ENCODE data around the gene OR6C3. TPM values are rescaled to one million over a fixed set of nuclear protein-coding genes. Genes with fewer than 3 reads are reported as not detected.
"Not testable (repeated sequence)": the region's sequence is repeated elsewhere in the genome, so short reads cannot be mapped to it uniquely, and the experiment has no call there.

The OR6C3 gene
- polyA plus RNA-seq, result not detected
- long read RNA-seq, donor 1, result 0 reads
- long read RNA-seq, donor 2, result 0 reads
- long read RNA-seq, donor 3, result 0 reads
- long read RNA-seq, donor 4, result 0 reads
- long read RNA-seq, donor 5, result 0 reads
- long read RNA-seq, donor 6, result 0 reads
- long read RNA-seq, donor 7, result 0 reads
- long read RNA-seq, donor 8, result 0 reads
- long read RNA-seq, donor 9, result 0 reads
- long read RNA-seq, donor 10, result 0 reads

DNA sequence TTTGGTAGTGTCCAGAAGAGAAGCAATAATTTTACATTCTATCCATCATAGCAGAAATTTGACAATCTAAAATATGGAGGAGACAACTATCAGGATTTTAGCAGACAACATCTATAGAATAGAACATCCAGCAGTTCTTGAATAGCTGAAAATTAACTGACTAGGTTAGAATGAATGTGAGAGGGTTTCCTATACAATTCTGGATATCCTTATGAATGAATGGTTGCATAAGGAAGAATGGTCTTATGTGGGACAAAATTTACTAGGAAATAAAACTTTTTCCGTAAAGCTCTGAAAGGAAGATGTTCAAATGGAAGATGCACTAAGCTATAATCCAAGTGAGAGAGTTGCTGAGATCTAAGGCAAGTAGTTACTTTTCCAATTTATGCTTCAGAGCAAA lies at the start of gene OR6C3:
TSS of gene OR6C3 (plus strand) at position 301 of the 400 bp plus-strand sequence. CDS start 955 bp downstream, outside the sequence.
- H3K4me1 ChIP-seq (ENCODE audit: control insufficient read depth in 3 of 3, insufficient read depth in 2 of 3, low read depth in 1 of 3, low read length in 2 of 3), result no peaks in the 10 kb centered on the region

DNA sequence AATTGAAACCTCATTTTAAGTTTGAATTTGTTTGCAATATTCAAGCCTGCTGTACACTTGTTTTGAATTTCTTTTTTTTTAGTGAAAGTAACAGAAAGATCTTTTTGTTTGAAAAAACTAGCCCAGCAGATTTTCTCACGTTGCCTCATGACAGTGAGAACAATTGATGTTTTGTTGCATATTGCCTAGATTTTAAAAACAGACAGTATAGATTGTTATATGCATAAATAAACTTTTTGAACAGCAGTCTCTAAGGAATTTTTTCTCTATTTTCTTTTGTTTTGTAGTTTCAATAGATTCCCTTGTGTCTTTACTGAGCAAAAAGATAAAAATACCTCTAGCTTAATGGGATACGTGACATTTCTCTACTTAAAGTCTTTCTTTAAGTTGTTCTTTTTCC lies 49.6 kb upstream of the OR6C3 start:
- peaks cover 0 to 4% of the 10 kb centered on the region in 2 donors for H3K9me3 ChIP-seq (ENCODE audit: control insufficient read depth in 2 of 2, insufficient read depth in 1 of 2, low read depth in 1 of 2, low read length in 1 of 2)
- no peak overlapping the region for H3K4me3 ChIP-seq (ENCODE audit: low read depth in 1 of 3, low read length in 3 of 3)
- DNase-seq (no peak), FAIRE-seq (no peak)
- no peaks in the 10 kb centered on the region for H3K4me1 ChIP-seq (ENCODE audit: control insufficient read depth in 3 of 3, insufficient read depth in 2 of 3, low read depth in 1 of 3, low read length in 2 of 3)
- H3K27me3 ChIP-seq (ENCODE audit: control insufficient read depth in 3 of 3, insufficient read depth in 3 of 3, low read length in 3 of 3), result no peaks in the 10 kb centered on the region
- H3K27ac ChIP-seq (ENCODE audit: low read depth in 1 of 3, low read length in 2 of 3), result no peak overlapping the region
- WGBS, 3 donors, result 49 to 60% (median 54%) methylated on average over 2 of the region's 2 CpGs
- no peaks in the 10 kb centered on the region for H3K36me3 ChIP-seq (ENCODE audit: control insufficient read depth in 3 of 3, insufficient read depth in 2 of 3, low read depth in 1 of 3, low read length in 3 of 3)

More for the DNA sequence above, at the start of gene OR6C3:
- DNase-seq, result no peak
- WGBS, 3 donors, result 89 to 97% (median 92%) methylated on average over 1 of the region's 1 CpG
- no peak for FAIRE-seq
- Histone ChIP-seq H3K9me3 (ENCODE audit: control insufficient read depth in 2 of 2, insufficient read depth in 1 of 2, low read depth in 1 of 2, low read length in 1 of 2) (no peaks in the 10 kb centered on the region), H3K27ac (ENCODE audit: low read depth in 1 of 3, low read length in 2 of 3) (no peak within 1 kb of the TSS), H3K27me3 (ENCODE audit: control insufficient read depth in 3 of 3, insufficient read depth in 3 of 3, low read length in 3 of 3) (no peaks in the 10 kb centered on the region), H3K4me3 (ENCODE audit: low read depth in 1 of 3, low read length in 3 of 3) (no peak within 1 kb of the TSS), H3K36me3 (ENCODE audit: control insufficient read depth in 3 of 3, insufficient read depth in 2 of 3, low read depth in 1 of 3, low read length in 3 of 3) (no peaks in the 10 kb centered on the region)

DNA sequence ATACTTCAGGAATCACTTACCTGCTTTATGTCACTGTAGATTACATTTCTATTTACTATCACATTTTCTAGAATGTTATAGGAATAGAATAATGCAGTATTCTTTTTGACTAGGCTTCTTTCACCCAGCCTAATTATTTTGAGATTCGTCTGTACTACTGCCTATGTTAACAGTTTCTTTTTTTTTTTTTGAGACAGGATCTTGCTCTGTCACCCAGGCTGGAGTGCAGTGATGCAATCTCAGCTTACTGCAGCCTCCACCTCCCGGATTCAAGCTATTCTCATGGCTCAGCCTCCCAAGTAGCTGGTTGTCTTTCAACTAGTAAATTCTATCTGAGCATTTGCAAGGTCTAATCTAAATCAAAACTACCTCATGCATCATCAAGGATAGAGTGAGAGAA lies 40.5 kb upstream of the OR6C3 start:
- Histone ChIP-seq H3K27me3 (ENCODE audit: control insufficient read depth in 3 of 3, insufficient read depth in 3 of 3, low read length in 3 of 3) (no peaks in the 10 kb centered on the region), H3K27ac (ENCODE audit: low read depth in 1 of 3, low read length in 2 of 3) (no peak overlapping the region), H3K4me3 (ENCODE audit: low read depth in 1 of 3, low read length in 3 of 3) (no peak overlapping the region), H3K4me1 (ENCODE audit: control insufficient read depth in 3 of 3, insufficient read depth in 2 of 3, low read depth in 1 of 3, low read length in 2 of 3) (no peaks in the 10 kb centered on the region), H3K36me3 (ENCODE audit: control insufficient read depth in 3 of 3, insufficient read depth in 2 of 3, low read depth in 1 of 3, low read length in 3 of 3) (no peaks in the 10 kb centered on the region), H3K9me3 (ENCODE audit: control insufficient read depth in 2 of 2, insufficient read depth in 1 of 2, low read depth in 1 of 2, low read length in 1 of 2) (no peaks in the 10 kb centered on the region)
- 40 to 52% (median 43%) methylated on average over 2 of the region's 2 CpGs for WGBS, 3 donors
- FAIRE-seq (no peak), DNase-seq (no peak)

DNA sequence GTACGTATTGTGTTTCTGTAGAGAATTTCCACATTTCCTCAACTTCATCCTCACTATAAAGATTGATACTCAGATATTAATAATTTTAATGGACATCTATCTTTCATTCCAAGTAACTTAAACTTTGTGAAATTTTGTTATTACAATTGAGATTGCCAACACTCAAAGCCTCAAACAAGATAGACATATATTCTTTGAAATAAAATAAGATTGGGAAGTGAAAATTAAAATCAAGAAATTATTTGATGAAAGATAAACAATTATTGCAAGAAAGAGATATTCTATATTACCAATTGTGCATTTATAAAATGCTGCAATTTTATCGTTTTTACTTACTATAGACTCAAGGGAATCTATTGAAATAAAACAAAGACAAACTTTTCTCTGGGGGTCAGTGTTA lies 34.1 kb upstream of the OR6C3 start, which contains the start of gene OR6C6:
TSS of gene OR6C6 (minus strand) at position 101 of the 400 bp plus-strand sequence. CDS start 1,337 bp downstream, outside the sequence.
- Histone ChIP-seq H3K27ac (ENCODE audit: low read depth in 1 of 3, low read length in 2 of 3) (no peak within 1 kb of the TSS), H3K4me1 (ENCODE audit: control insufficient read depth in 3 of 3, insufficient read depth in 2 of 3, low read depth in 1 of 3, low read length in 2 of 3) (no peaks in the 10 kb centered on the region), H3K27me3 (ENCODE audit: control insufficient read depth in 3 of 3, insufficient read depth in 3 of 3, low read length in 3 of 3) (no peaks in the 10 kb centered on the region), H3K9me3 (ENCODE audit: control insufficient read depth in 2 of 2, insufficient read depth in 1 of 2, low read depth in 1 of 2, low read length in 1 of 2) (no peaks in the 10 kb centered on the region), H3K36me3 (ENCODE audit: control insufficient read depth in 3 of 3, insufficient read depth in 2 of 3, low read depth in 1 of 3, low read length in 3 of 3) (no peaks in the 10 kb centered on the region), H3K4me3 (ENCODE audit: low read depth in 1 of 3, low read length in 3 of 3) (no peak within 1 kb of the TSS)
- 48 to 72% (median 62%) methylated on average over 2 of the region's 2 CpGs for WGBS, 3 donors
- FAIRE-seq, result no peak
- DNase-seq, result no peak

DNA sequence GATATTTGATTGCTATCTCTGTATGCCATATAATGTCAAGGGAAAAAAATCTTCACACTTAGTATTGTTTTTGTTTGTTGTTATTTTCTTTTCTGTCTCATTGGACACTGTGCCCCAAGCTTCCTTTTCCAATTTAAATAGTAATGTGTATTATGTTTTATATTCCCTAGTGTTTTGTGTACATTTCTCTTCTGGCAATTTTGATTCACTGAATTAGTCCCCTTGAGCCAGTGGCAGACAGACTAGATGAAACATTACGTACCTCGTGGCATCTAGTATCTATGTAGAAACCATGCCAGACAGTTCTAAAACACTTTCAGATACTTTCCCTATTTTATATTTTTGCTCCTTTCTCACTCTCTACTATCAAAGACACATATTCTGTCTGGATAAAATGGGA lies 16.5 kb upstream of the OR6C3 start, which contains the start of gene OR6C1:
TSS of gene OR6C1 (plus strand) at position 301 of the 400 bp plus-strand sequence. CDS start 6,257 bp downstream, outside the sequence.
- Histone ChIP-seq H3K9me3 (ENCODE audit: control insufficient read depth in 2 of 2, insufficient read depth in 1 of 2, low read depth in 1 of 2, low read length in 1 of 2) (no peaks in the 10 kb centered on the region), H3K4me1 (ENCODE audit: control insufficient read depth in 3 of 3, insufficient read depth in 2 of 3, low read depth in 1 of 3, low read length in 2 of 3) (no peaks in the 10 kb centered on the region), H3K27ac (ENCODE audit: low read depth in 1 of 3, low read length in 2 of 3) (no peak within 1 kb of the TSS), H3K4me3 (ENCODE audit: low read depth in 1 of 3, low read length in 3 of 3) (no peak within 1 kb of the TSS), H3K27me3 (ENCODE audit: control insufficient read depth in 3 of 3, insufficient read depth in 3 of 3, low read length in 3 of 3) (no peaks in the 10 kb centered on the region), H3K36me3 (ENCODE audit: control insufficient read depth in 3 of 3, insufficient read depth in 2 of 3, low read depth in 1 of 3, low read length in 3 of 3) (no peaks in the 10 kb centered on the region)
- no peak for DNase-seq
- 83 to 87% (median 86%) methylated on average over 2 of the region's 2 CpGs for WGBS, 3 donors
- no peak for FAIRE-seq

DNA sequence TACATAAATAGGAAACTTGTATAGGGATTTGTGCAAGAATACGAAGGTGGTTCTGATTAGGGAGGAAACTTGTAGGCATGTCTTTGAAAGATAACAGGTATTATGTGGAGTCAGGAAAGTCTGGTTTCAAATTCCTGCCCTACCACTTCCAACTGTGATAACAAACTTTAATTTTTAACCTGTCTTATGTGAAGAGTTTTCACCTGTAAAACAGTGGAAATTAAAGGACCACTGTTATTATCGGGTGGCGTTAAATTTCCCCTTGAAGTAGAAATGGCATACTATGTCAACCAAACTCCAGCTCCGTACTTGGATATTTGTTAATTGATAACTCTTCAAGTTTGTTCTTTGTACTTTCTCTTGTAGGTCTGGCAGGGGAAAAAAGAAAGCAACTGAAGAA lies 10.3 kb upstream of the OR6C3 start:
- H3K36me3 ChIP-seq (ENCODE audit: control insufficient read depth in 3 of 3, insufficient read depth in 2 of 3, low read depth in 1 of 3, low read length in 3 of 3), result no peaks in the 10 kb centered on the region
- FAIRE-seq (no peak), DNase-seq (peak in 1 of 2 donors; percentile 42)
- H3K9me3 ChIP-seq (ENCODE audit: control insufficient read depth in 2 of 2, insufficient read depth in 1 of 2, low read depth in 1 of 2, low read length in 1 of 2), result peaks cover 0 to 4% of the 10 kb centered on the region in 2 donors
- no peaks in the 10 kb centered on the region for H3K27me3 ChIP-seq (ENCODE audit: control insufficient read depth in 3 of 3, insufficient read depth in 3 of 3, low read length in 3 of 3)
- no peaks in the 10 kb centered on the region for H3K4me1 ChIP-seq (ENCODE audit: control insufficient read depth in 3 of 3, insufficient read depth in 2 of 3, low read depth in 1 of 3, low read length in 2 of 3)
- WGBS, 3 donors, result 13 to 55% (median 38%) methylated on average over 4 of the region's 4 CpGs
- peak overlapping the region in 1 of 3 donors; percentile 38 for H3K27ac ChIP-seq (ENCODE audit: low read depth in 1 of 3, low read length in 2 of 3)
- H3K4me3 ChIP-seq (ENCODE audit: low read depth in 1 of 3, low read length in 3 of 3), result no peak overlapping the region

DNA sequence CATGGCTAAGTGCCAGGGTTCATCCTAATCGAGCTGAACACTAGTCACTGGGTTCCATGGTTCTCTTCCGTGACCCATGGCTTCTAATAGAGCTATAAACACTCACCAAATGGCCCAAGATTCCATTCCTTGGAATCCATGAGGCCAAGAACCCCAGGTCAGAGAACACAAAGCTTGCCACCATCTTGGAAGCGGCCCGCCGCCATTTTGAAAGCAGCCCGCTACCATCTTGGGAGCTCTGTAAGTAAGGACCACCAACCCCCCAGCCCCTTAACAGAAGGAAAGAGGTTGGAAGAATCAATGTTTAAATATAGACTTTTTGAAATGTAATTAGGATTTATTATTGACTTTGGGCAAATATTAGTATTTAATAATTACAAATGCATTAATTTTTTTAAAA lies 4.7 kb upstream of the OR6C3 start:
- not testable (repeated sequence) for H3K27me3 ChIP-seq (ENCODE audit: control insufficient read depth in 3 of 3, insufficient read depth in 3 of 3, low read length in 3 of 3); H3K9me3 ChIP-seq (ENCODE audit: control insufficient read depth in 2 of 2, insufficient read depth in 1 of 2, low read depth in 1 of 2, low read length in 1 of 2); FAIRE-seq; H3K4me3 ChIP-seq (ENCODE audit: low read depth in 1 of 3, low read length in 3 of 3); H3K27ac ChIP-seq (ENCODE audit: low read depth in 1 of 3, low read length in 2 of 3); H3K36me3 ChIP-seq (ENCODE audit: control insufficient read depth in 3 of 3, insufficient read depth in 2 of 3, low read depth in 1 of 3, low read length in 3 of 3); H3K4me1 ChIP-seq (ENCODE audit: control insufficient read depth in 3 of 3, insufficient read depth in 2 of 3, low read depth in 1 of 3, low read length in 2 of 3); DNase-seq
- WGBS, 3 donors, result 91 to 93% (median 91%) methylated on average over 6 of the region's 6 CpGs

DNA sequence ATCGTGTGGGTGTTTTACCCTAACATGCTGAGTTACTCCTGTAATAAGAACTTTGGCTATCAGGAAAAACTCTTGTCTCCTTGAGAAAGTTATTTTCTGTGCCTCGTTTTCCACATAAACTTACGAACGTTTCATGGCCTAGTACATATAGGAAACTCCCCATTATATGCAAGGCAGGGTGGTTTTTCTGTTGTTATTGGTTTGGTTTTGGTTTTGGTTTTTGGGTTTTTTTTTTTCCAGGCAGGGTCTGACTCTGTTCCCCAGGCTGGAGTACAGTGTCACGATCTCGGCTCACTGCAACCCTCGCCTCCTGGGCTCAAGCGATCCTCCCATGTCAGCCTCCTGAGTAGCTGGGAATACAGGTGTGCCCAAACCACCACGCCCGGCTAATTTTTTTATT lies 5.5 kb downstream of the OR6C3 start:
- DNase-seq (no peak), FAIRE-seq (no peak)
- H3K27me3 ChIP-seq (ENCODE audit: control insufficient read depth in 3 of 3, insufficient read depth in 3 of 3, low read length in 3 of 3), result no peaks in the 10 kb centered on the region
- H3K4me1 ChIP-seq (ENCODE audit: control insufficient read depth in 3 of 3, insufficient read depth in 2 of 3, low read depth in 1 of 3, low read length in 2 of 3), result no peaks in the 10 kb centered on the region
- H3K27ac ChIP-seq (ENCODE audit: low read depth in 1 of 3, low read length in 2 of 3), result no peak overlapping the region
- no peaks in the 10 kb centered on the region for H3K9me3 ChIP-seq (ENCODE audit: control insufficient read depth in 2 of 2, insufficient read depth in 1 of 2, low read depth in 1 of 2, low read length in 1 of 2)
- 84 to 89% (median 88%) methylated on average over 10 of the region's 10 CpGs for WGBS, 3 donors
- no peaks in the 10 kb centered on the region for H3K36me3 ChIP-seq (ENCODE audit: control insufficient read depth in 3 of 3, insufficient read depth in 2 of 3, low read depth in 1 of 3, low read length in 3 of 3)
- H3K4me3 ChIP-seq (ENCODE audit: low read depth in 1 of 3, low read length in 3 of 3), result no peak overlapping the region

DNA sequence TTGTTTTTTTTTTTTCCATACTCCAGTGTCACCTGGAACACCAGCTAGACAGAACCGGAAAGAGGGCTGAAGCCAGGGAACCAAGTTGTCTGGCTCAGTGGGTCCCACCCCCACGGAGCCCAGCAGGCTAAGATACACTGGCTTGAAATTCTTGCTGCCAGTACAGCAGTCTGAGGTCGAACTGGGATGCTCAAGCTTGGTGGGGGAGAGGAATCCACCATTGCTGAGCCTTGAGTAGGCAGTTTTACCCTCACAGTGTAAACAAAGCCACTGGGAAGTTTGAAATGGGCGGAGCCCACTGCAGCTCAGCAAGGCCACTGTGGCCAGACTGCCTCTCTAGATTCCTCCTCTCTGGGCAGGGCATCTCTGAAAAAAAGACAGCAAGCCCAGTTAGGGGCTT lies 24.8 kb downstream of the OR6C3 start:
- H3K27me3 ChIP-seq (ENCODE audit: control insufficient read depth in 3 of 3, insufficient read depth in 3 of 3, low read length in 3 of 3); H3K9me3 ChIP-seq (ENCODE audit: control insufficient read depth in 2 of 2, insufficient read depth in 1 of 2, low read depth in 1 of 2, low read length in 1 of 2); H3K27ac ChIP-seq (ENCODE audit: low read depth in 1 of 3, low read length in 2 of 3); H3K4me1 ChIP-seq (ENCODE audit: control insufficient read depth in 3 of 3, insufficient read depth in 2 of 3, low read depth in 1 of 3, low read length in 2 of 3); H3K36me3 ChIP-seq (ENCODE audit: control insufficient read depth in 3 of 3, insufficient read depth in 2 of 3, low read depth in 1 of 3, low read length in 3 of 3); FAIRE-seq; DNase-seq; H3K4me3 ChIP-seq (ENCODE audit: low read depth in 1 of 3, low read length in 3 of 3): not testable (repeated sequence)
- 51 to 62% (median 55%) methylated on average over 4 of the region's 4 CpGs for WGBS, 3 donors

Measured in small intestine (tissue), 16 donors.